HG03558 (cell line): ENCODE results near the gene ZBTB46.
"Not testable (repeated sequence)": the region's sequence is repeated elsewhere in the genome, so short reads cannot be mapped to it uniquely, and the experiment has no call there.

ENCODE experiments used
- ATAC-seq: cut with Tn5 transposase; IDR thresholded peaks from one replicate; pipeline ENCODE4 v1.9.1; 2021; ENCODE audit warnings: moderate number of reproducible peaks; ENCODE audit not compliant: unreplicated experiment; ENCODE audit errors: extremely low read depth

The ZBTB46 gene

GRCh38 chr20:63791497-63792156 lies 39.4 kb downstream of the ZBTB46 start:
- ATAC-seq, result no peak

- no peak for ATAC-seq
Measured at GRCh38 chr20:63790572-63791168, 40.4 kb downstream of the ZBTB46 start.

- ATAC-seq, result no peak
Measured at GRCh38 chr20:63789836-63790571, 41.1 kb downstream of the ZBTB46 start.

- no peak for ATAC-seq
Measured at GRCh38 chr20:63787749-63788148, 43.3 kb downstream of the ZBTB46 start.

- ATAC-seq, result no peak
Measured at GRCh38 chr20:63787302-63787701, 43.8 kb downstream of the ZBTB46 start.

GRCh38 chr20:63785691-63786131 lies 45.4 kb downstream of the ZBTB46 start:
- ATAC-seq, result no peak

GRCh38 chr20:63783970-63784369 lies 47.1 kb downstream of the ZBTB46 start:
- no peak for ATAC-seq

GRCh38 chr20:63782521-63782971 lies 48.5 kb downstream of the ZBTB46 start:
- ATAC-seq, result no peak

GRCh38 chr20:63782051-63782471 lies 49.0 kb downstream of the ZBTB46 start:
- ATAC-seq, result no peak

- no peak for ATAC-seq
Measured at GRCh38 chr20:63781181-63781580, 49.9 kb downstream of the ZBTB46 start.

GRCh38 chr20:63778857-63779256 lies 52.2 kb downstream of the ZBTB46 start:
- ATAC-seq, result no peak

- no peak for ATAC-seq
Measured at GRCh38 chr20:63778034-63778752, 52.9 kb downstream of the ZBTB46 start.

- ATAC-seq, result no peak
Measured at GRCh38 chr20:63777614-63778013, 53.5 kb downstream of the ZBTB46 start.

GRCh38 chr20:63776875-63777274 lies 54.2 kb downstream of the ZBTB46 start:
- ATAC-seq, result not testable (repeated sequence)

- no peak for ATAC-seq
Measured at GRCh38 chr20:63775096-63775978, 55.7 kb downstream of the ZBTB46 start.

GRCh38 chr20:63774306-63774705 lies 56.8 kb downstream of the ZBTB46 start:
- no peak for ATAC-seq

- no peak for ATAC-seq
Measured at GRCh38 chr20:63773571-63774241, 57.4 kb downstream of the ZBTB46 start.

GRCh38 chr20:63772781-63773518 lies 58.1 kb downstream of the ZBTB46 start:
- ATAC-seq, result no peak
